ENCODE data around the gene ASXL1. TPM values are rescaled to one million over a fixed set of nuclear protein-coding genes. Genes with fewer than 3 reads are reported as not detected.

The ASXL1 gene
- total and polyA plus RNA-seq, 9 of the 15 experiments (the other 6 are each of a cell fraction or from before 2014, with no cell fraction given), result 6.5 to 65.3 (median 32.3) TPM

DNA sequence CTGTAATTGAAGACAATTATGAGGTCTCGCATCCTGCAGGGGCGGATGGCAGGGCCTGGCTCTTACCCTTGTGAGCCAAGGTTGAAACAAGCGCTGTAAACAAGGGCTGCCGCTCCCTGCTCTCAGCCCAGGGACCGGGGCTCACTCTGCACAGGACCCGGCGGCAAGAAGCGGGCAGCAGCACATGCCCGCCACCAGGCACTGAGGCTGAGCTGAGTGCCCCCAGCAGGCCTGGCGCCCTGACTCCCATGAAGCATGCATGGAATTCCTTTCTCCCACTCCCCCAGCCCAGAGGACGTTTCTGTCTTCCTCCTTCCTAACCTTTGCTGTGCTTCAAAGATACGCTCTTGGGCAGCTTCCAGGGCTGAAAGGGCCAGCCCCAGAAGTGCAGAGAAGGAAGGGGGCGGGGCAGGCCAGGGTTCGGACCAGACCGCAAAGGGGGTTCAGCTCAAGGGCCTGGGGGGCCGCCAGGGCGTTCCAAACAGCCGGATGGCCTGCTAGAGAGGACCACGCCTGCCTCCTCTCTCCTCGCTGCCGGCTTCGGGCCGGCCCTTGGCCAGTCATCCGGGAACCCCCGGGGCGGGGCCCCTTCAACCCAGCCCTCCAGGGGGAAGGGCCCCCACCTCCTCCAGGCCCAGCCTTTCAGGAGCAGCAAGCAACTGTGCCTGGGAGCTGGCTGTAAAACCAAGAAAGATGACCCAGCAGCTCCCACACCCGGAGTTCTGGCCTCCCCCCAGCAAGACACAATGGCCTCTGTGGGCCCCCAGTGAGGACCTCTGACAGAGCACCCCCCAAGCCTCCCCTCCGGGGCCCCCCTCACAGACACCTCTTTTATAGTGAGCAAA, 117.1 kb downstream of the ASXL1 start (continued):
- TF ChIP-seq, protein P1, sequence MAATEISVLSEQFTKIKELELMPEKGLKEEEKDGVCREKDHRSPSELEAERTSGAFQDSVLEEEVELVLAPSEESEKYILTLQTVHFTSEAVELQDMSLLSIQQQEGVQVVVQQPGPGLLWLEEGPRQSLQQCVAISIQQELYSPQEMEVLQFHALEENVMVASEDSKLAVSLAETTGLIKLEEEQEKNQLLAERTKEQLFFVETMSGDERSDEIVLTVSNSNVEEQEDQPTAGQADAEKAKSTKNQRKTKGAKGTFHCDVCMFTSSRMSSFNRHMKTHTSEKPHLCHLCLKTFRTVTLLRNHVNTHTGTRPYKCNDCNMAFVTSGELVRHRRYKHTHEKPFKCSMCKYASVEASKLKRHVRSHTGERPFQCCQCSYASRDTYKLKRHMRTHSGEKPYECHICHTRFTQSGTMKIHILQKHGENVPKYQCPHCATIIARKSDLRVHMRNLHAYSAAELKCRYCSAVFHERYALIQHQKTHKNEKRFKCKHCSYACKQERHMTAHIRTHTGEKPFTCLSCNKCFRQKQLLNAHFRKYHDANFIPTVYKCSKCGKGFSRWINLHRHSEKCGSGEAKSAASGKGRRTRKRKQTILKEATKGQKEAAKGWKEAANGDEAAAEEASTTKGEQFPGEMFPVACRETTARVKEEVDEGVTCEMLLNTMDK (IDR thresholded peaks at IDR 0.05; ENCODE audit: borderline replicate concordance, insufficient read depth, low read depth, low read length, poor library complexity, severe bottlenecking), result no peak
- TF ChIP-seq, protein P2, sequence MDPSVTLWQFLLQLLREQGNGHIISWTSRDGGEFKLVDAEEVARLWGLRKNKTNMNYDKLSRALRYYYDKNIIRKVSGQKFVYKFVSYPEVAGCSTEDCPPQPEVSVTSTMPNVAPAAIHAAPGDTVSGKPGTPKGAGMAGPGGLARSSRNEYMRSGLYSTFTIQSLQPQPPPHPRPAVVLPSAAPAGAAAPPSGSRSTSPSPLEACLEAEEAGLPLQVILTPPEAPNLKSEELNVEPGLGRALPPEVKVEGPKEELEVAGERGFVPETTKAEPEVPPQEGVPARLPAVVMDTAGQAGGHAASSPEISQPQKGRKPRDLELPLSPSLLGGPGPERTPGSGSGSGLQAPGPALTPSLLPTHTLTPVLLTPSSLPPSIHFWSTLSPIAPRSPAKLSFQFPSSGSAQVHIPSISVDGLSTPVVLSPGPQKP (CRISPR knock-in tag; IDR thresholded peaks at IDR 0.05), result no peak
- TF ChIP-seq XRCC4 (IDR thresholded peaks at IDR 0.05; ENCODE audit: extremely low read depth, insufficient read depth, insufficient read length) (no peak), PRMT5 (CRISPR knock-in tag; IDR thresholded peaks at IDR 0.05) (no peak), SMAD2 (IDR thresholded peaks at IDR 0.05; ENCODE audit: low read depth, low read length) (no peak), ZNF354B (CRISPR knock-in tag; IDR thresholded peaks at IDR 0.05) (no peak), ESRRA (IDR thresholded peaks at IDR 0.05; ENCODE audit: borderline replicate concordance, low read depth) (peak; percentile 86; the same call in 1 of the 2 replicates), SMC3 (conservative IDR thresholded peaks at IDR 0.05; ENCODE audit: insufficient read depth, low read depth, low read length) (no peak), FOXJ3 (CRISPR knock-in tag; IDR thresholded peaks at IDR 0.05) (no peak), SOX6 (IDR thresholded peaks at IDR 0.05) (peak; percentile 58; the same call in 1 of the 2 replicates), GABPA (tag; conservative IDR thresholded peaks at IDR 0.05; ENCODE audit: low read depth) (no peak; the same call in 1 of the 2 replicates), OTX1 (CRISPR knock-in tag; IDR thresholded peaks at IDR 0.05) (no peak), BCL6 (CRISPR knock-in tag; IDR thresholded peaks at IDR 0.05) (no peak), ZNF583 (CRISPR knock-in tag; IDR thresholded peaks at IDR 0.05) (no peak; the same call in 1 of the 2 replicates), PHF8 (IDR thresholded peaks at IDR 0.05; ENCODE audit: borderline replicate concordance, low read length) (peak; percentile 37; the same call in 1 of the 2 replicates), STAG1 (CRISPR knock-in tag; IDR thresholded peaks at IDR 0.05; ENCODE audit: borderline replicate concordance) (no peak)
- TF ChIP-seq, protein P3, sequence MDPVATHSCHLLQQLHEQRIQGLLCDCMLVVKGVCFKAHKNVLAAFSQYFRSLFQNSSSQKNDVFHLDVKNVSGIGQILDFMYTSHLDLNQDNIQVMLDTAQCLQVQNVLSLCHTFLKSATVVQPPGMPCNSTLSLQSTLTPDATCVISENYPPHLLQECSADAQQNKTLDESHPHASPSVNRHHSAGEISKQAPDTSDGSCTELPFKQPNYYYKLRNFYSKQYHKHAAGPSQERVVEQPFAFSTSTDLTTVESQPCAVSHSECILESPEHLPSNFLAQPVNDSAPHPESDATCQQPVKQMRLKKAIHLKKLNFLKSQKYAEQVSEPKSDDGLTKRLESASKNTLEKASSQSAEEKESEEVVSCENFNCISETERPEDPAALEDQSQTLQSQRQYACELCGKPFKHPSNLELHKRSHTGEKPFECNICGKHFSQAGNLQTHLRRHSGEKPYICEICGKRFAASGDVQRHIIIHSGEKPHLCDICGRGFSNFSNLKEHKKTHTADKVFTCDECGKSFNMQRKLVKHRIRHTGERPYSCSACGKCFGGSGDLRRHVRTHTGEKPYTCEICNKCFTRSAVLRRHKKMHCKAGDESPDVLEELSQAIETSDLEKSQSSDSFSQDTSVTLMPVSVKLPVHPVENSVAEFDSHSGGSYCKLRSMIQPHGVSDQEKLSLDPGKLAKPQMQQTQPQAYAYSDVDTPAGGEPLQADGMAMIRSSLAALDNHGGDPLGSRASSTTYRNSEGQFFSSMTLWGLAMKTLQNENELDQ (CRISPR knock-in tag; IDR thresholded peaks at IDR 0.05; ENCODE audit: borderline replicate concordance), result no peak
- TF ChIP-seq, protein P4, sequence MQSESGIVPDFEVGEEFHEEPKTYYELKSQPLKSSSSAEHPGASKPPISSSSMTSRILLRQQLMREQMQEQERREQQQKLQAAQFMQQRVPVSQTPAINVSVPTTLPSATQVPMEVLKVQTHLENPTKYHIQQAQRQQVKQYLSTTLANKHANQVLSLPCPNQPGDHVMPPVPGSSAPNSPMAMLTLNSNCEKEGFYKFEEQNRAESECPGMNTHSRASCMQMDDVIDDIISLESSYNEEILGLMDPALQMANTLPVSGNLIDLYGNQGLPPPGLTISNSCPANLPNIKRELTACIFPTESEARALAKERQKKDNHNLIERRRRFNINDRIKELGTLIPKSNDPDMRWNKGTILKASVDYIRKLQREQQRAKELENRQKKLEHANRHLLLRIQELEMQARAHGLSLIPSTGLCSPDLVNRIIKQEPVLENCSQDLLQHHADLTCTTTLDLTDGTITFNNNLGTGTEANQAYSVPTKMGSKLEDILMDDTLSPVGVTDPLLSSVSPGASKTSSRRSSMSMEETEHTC (IDR thresholded peaks at IDR 0.05), result no peak
- TF ChIP-seq, protein P5, sequence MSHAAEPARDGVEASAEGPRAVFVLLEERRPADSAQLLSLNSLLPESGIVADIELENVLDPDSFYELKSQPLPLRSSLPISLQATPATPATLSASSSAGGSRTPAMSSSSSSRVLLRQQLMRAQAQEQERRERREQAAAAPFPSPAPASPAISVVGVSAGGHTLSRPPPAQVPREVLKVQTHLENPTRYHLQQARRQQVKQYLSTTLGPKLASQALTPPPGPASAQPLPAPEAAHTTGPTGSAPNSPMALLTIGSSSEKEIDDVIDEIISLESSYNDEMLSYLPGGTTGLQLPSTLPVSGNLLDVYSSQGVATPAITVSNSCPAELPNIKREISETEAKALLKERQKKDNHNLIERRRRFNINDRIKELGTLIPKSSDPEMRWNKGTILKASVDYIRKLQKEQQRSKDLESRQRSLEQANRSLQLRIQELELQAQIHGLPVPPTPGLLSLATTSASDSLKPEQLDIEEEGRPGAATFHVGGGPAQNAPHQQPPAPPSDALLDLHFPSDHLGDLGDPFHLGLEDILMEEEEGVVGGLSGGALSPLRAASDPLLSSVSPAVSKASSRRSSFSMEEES (CRISPR knock-in tag; IDR thresholded peaks at IDR 0.05), result no peak
